ENCODE data around the gene MCM3AP. TPM values are rescaled to one million over a fixed set of nuclear protein-coding genes. Genes with fewer than 3 reads are reported as not detected.

MCM3AP gene
- total and polyA plus RNA-seq, 9 of the 15 experiments (the other 6 are each of a cell fraction or from before 2014, with no cell fraction given) = 6.5 to 179 (median 69.6) TPM

- no peak overlapping the region; the same call in 2 of the 3 replicates for H3K27ac ChIP-seq (ENCODE audit: extremely low read depth, low read depth, low read length)
- in situ Hi-C loops (cut with MboI) = no loop called here
- no peaks in the 10 kb centered on the region; the same call in 1 of the 3 replicates for H3K79me2 ChIP-seq (ENCODE audit: control insufficient read depth, insufficient read depth, low read length)
- FAIRE-seq (no peak), ATAC-seq (no peak; the same call in 2 of the 3 replicates), DNase-seq (ENCODE audit: extremely low read depth in 1 of 4, low spot score in 3 of 4) (no peak)
- peaks cover 96% of the 10 kb centered on the region for H3K36me3 ChIP-seq (ENCODE audit: control insufficient read depth, insufficient read depth, low read length)
- CTCF ChIA-PET (ENCODE audit: low intra/inter-chr PET ratio) = no interaction called here
- intact Hi-C loops (cut with micrococcal nuclease) = no loop called here
- no peak overlapping the region for H2AFZ ChIP-seq (ENCODE audit: low read depth, low read length)
- H3K4me3 ChIP-seq = no peak overlapping the region
- H3K9ac ChIP-seq (ENCODE audit: insufficient read depth in 1 of 2, low read depth in 2 of 2, low read length in 2 of 2) = peak overlapping the region in 1 of 2 experiments; percentile 18; a peak in 1 of 4 replicates
- no peak overlapping the region for H3K4me2 ChIP-seq (ENCODE audit: insufficient read depth, low read length)
- peaks cover 7 to 9% of the 10 kb centered on the region in 2 experiments; a peak in 4 of 5 replicates for H3K4me1 ChIP-seq (replicated peaks in 1 of 2; ENCODE audit: control insufficient read depth in 2 of 2, insufficient read depth in 2 of 2, low read length in 2 of 2)
- H3K9me3 ChIP-seq (replicated peaks; ENCODE audit: control insufficient read depth, insufficient read depth, low read depth, low read length) = no peaks in the 10 kb centered on the region
- 82% methylated on average over 3 of the region's 3 CpGs for WGBS (ENCODE audit: insufficient coverage, low coverage, missing lambda C conversion rate)
- no peaks in the 10 kb centered on the region for H3K27me3 ChIP-seq (ENCODE audit: control insufficient read depth in 2 of 2, insufficient read depth in 2 of 2, low read length in 2 of 2)
- H3K9me1 ChIP-seq (ENCODE audit: control insufficient read depth, insufficient read depth, low read length) = no peaks in the 10 kb centered on the region
- no TSS peak for BruUV-seq (replicated peaks)
- 0 out of 2 replicates have a peak, but pooled peaks cover 11% of the 10 kb centered on the region for H4K20me1 ChIP-seq (replicated peaks; ENCODE audit: control insufficient read depth, insufficient read depth, low read length)
- POLR2A ChIA-PET = interaction anchor here (0.9 to 2.7 kb wide), 6 partner anchors 9 to 28 kb away, joined by 3 to 13 read pairs (median 6); no protein-coding TSS in a partner anchor
- TF ChIP-seq ZC3H11A (IDR thresholded peaks at IDR 0.05; ENCODE audit: low read depth, low read length) = no peak
- no peak for TF ChIP-seq TFE3 (CRISPR knock-in tag; IDR thresholded peaks at IDR 0.05)
- TF ChIP-seq ZBTB33 (CRISPR knock-in tag; IDR thresholded peaks at IDR 0.05) = no peak
- no peak for TF ChIP-seq ZNF766 (CRISPR knock-in tag; conservative IDR thresholded peaks at IDR 0.05)
- no peak for TF ChIP-seq ZBTB9 (CRISPR knock-in tag; IDR thresholded peaks at IDR 0.05)
- no peak for TF ChIP-seq ZC3H4 (CRISPR knock-in tag; IDR thresholded peaks at IDR 0.05; ENCODE audit: borderline replicate concordance)
- no peak for TF ChIP-seq ZNF586 (CRISPR knock-in tag; conservative IDR thresholded peaks at IDR 0.05)
- no peak for TF ChIP-seq ZZZ3 (IDR thresholded peaks at IDR 0.05)
- no peak for TF ChIP-seq FOXA3 (CRISPR knock-in tag; conservative IDR thresholded peaks at IDR 0.05 in 1 of 2, IDR thresholded peaks at IDR 0.05 in 1 of 2)
- no peak for TF ChIP-seq SIRT6 (IDR thresholded peaks at IDR 0.05; ENCODE audit: low read depth, low read length)
- no peak for TF ChIP-seq ETS1 (conservative IDR thresholded peaks at IDR 0.05; ENCODE audit: control insufficient read depth, low read depth, low read length)
- no peak for TF ChIP-seq ZNF431 (CRISPR knock-in tag; IDR thresholded peaks at IDR 0.05)
- no peak for TF ChIP-seq ZNF277 (CRISPR knock-in tag; IDR thresholded peaks at IDR 0.05; ENCODE audit: borderline replicate concordance)
- no peak for TF ChIP-seq MXI1 (IDR thresholded peaks at IDR 0.05; ENCODE audit: low read depth, low read length)
- TF ChIP-seq HIVEP1 (CRISPR knock-in tag; IDR thresholded peaks at IDR 0.05) = no peak
Observed at GRCh38 chr21:46243960-46244361, 41.5 kb downstream of the MCM3AP start.

Data from K562 (cell line).